IMR-90 (cell line): ENCODE results near the gene PIP5K1C. TPM values are rescaled to one million over a fixed set of nuclear protein-coding genes. Genes with fewer than 3 reads are reported as not detected.

Experiments
- ATAC-seq: fragments of 200-7000 bp; cut with Tn5 transposase; 2 replicates; pipeline ENCODE4 v1.9.1; 2020; ENCODE audit warnings: low read depth, mild to moderate bottlenecking, moderate library complexity
- BruUV-seq: library from RNA; stranded (reverse); fragments of 400-500 nt; replicated peaks from 2 replicates; lab custom pipeline; 2021; lab: Mats Ljungman, UMichigan
- CTCF ChIA-PET: fragments of 300-600 bp; formaldehyde crosslinking; extraction: SDS; loops from one replicate; lab custom pipeline; 2021; ENCODE audit warnings: antibody characterized with exemption; lab: Yijun Ruan, JAX
- POLR2A ChIA-PET: fragments of 300-600 bp; sonication (Branson Sonifier 250); formaldehyde crosslinking; loops from one replicate; lab custom pipeline; 2022; ENCODE audit warnings: antibody characterized with exemption; ENCODE audit not compliant: unreplicated experiment; lab: Charles Lee
- DNase-seq: peaks from one replicate; pipeline ENCODE4 v3.0.0; 2013
- H2AFZ ChIP-seq: replicated peaks from 2 replicates; pipeline ENCODE3; 2013; ENCODE audit warnings: low read length, mild to moderate bottlenecking; ENCODE audit not compliant: poor library complexity
- H2AK5ac ChIP-seq: 2 replicates; pipeline ENCODE4 v1.6.1; 2013; ENCODE audit warnings: low read depth, low read length, inconsistent platforms
- H2AK9ac ChIP-seq: replicated peaks from 2 replicates; pipeline ENCODE3; 2013; ENCODE audit warnings: mild to moderate bottlenecking, low read depth, low read length, moderate library complexity; ENCODE audit not compliant: poor library complexity
- H2BK120ac ChIP-seq: 2 replicates; pipeline ENCODE4 v1.6.1; 2013; ENCODE audit warnings: low read depth, low read length, inconsistent platforms
- H2BK15ac ChIP-seq: 3 replicates; pipeline ENCODE4 v1.6.1; 2013; ENCODE audit warnings: low read depth, low read length, inconsistent platforms
- H2BK20ac ChIP-seq: 2 replicates; pipeline ENCODE4 v1.6.1; 2013; ENCODE audit warnings: low read depth, mild to moderate bottlenecking, inconsistent platforms, low read length, moderate library complexity
- H2BK5ac ChIP-seq: 2 replicates; pipeline ENCODE4 v1.6.1; 2013; ENCODE audit warnings: mild to moderate bottlenecking, low read depth, low read length, inconsistent platforms; ENCODE audit not compliant: poor library complexity, severe bottlenecking
- H3K14ac ChIP-seq: replicated peaks from 2 replicates; pipeline ENCODE4 v1.6.1; 2013; ENCODE audit warnings: low read depth, low read length, inconsistent platforms
- H3K18ac ChIP-seq: 2 replicates; pipeline ENCODE4 v1.6.1; 2013; ENCODE audit warnings: low read depth, low read length, control low read depth
- H3K23ac ChIP-seq: 2 replicates; pipeline ENCODE4 v1.6.1; 2013; ENCODE audit warnings: low read depth, low read length, inconsistent platforms
- H3K27ac ChIP-seq: 2 replicates; pipeline ENCODE4 v1.5.1; 2013; ENCODE audit warnings: mild to moderate bottlenecking, control low read depth, low read length; ENCODE audit not compliant: insufficient read depth
- H3K27me3 ChIP-seq: 2 replicates; pipeline ENCODE4 v1.6.1; 2013; ENCODE audit warnings: low read length; ENCODE audit not compliant: control insufficient read depth, insufficient read depth
- H3K36me3 ChIP-seq: 2 replicates; pipeline ENCODE4 v1.6.1; 2013; ENCODE audit warnings: low read length, mixed read lengths; ENCODE audit not compliant: control insufficient read depth, insufficient read depth
- H3K4ac ChIP-seq: 2 replicates; pipeline ENCODE4 v1.6.1; 2013; ENCODE audit warnings: low read depth, low read length, inconsistent platforms
- H3K4me1 ChIP-seq: 2 replicates; pipeline ENCODE4 v1.6.1; 2013; ENCODE audit warnings: low read length, mixed read lengths; ENCODE audit not compliant: control insufficient read depth, insufficient read depth
- H3K4me2 ChIP-seq: 2 replicates; pipeline ENCODE4 v1.6.1; 2013; ENCODE audit warnings: low read depth, mild to moderate bottlenecking, control low read depth, low read length, moderate library complexity
- H3K4me3 ChIP-seq: 2 replicates; pipeline ENCODE4 v1.5.1; 2013; ENCODE audit warnings: low read depth, mild to moderate bottlenecking, control low read depth, low read length, moderate library complexity; ENCODE audit not compliant: insufficient read depth
- H3K56ac ChIP-seq: 2 replicates; pipeline ENCODE4 v1.6.1; 2013; ENCODE audit warnings: low read length, inconsistent platforms; ENCODE audit not compliant: insufficient read depth; ENCODE audit errors: extremely low read depth
- H3K79me1 ChIP-seq, 2 experiments: 2 replicates each; pipeline ENCODE4 v1.6.1; 2013; ENCODE audit warnings: low read length in 2 of 2, inconsistent platforms in 1 of 2, low read depth in 1 of 2
- H3K9ac ChIP-seq: 2 replicates; pipeline ENCODE4 v1.6.1; 2013; ENCODE audit warnings: low read depth, low read length, control low read depth
- H3K9me1 ChIP-seq: 2 replicates; pipeline ENCODE4 v1.6.1; 2013; ENCODE audit warnings: low read length, inconsistent platforms; ENCODE audit not compliant: insufficient read depth
- H3K9me3 ChIP-seq: 2 replicates; pipeline ENCODE4 v1.6.1; 2013; ENCODE audit warnings: low read length; ENCODE audit not compliant: control insufficient read depth, insufficient read depth
- H4K20me1 ChIP-seq: 2 replicates; pipeline ENCODE4 v1.6.1; 2013; ENCODE audit warnings: low read length, inconsistent platforms; ENCODE audit not compliant: insufficient read depth
- H4K5ac ChIP-seq: 2 replicates; pipeline ENCODE4 v1.6.1; 2013; ENCODE audit warnings: mild to moderate bottlenecking, low read depth, low read length, control low read depth
- H4K8ac ChIP-seq, 2 experiments: 2 replicates each; pipeline ENCODE4 v1.6.1; 2013; ENCODE audit warnings: low read depth in 2 of 2, low read length in 2 of 2, control low read depth in 1 of 2, inconsistent platforms in 1 of 2
- H4K91ac ChIP-seq: 2 replicates; pipeline ENCODE4 v1.6.1; 2013; ENCODE audit warnings: low read depth, low read length, inconsistent platforms; ENCODE audit not compliant: insufficient read depth
- NFE2L2 ChIP-seq: fragments of 150-350 bp; IDR thresholded peaks from 2 replicates; pipeline ENCODE4 v1.6.1; 2016; ENCODE audit warnings: low read depth, mild to moderate bottlenecking, low read length
- POLR2A ChIP-seq: IDR thresholded peaks from 2 replicates; pipeline ENCODE4 v1.6.1; 2012; ENCODE audit warnings: mild to moderate bottlenecking, low read depth, low read length
- WGBS, 2 experiments: methylation state at CpG; one replicate each; pipeline versions ENCODE4 v1.1.5 to v1.1.7; 2013; ENCODE audit warnings: missing lambda C conversion rate in 2 of 2; ENCODE audit not compliant: insufficient read length in 1 of 2; ENCODE audit errors: extremely low coverage in 2 of 2; 5-methylcytosine and 5-hydroxymethylcytosine counted together
- dilution Hi-C: fragments of 300-500 bp; cut with HindIII; formaldehyde crosslinking; loops from one replicate; pipeline ENCODE4 v1.14.3; 2018; ENCODE audit warnings: low sequenced_read_pairs; ENCODE audit not compliant: unreplicated experiment
- in situ Hi-C: fragments of 300-500 bp; cut with MboI; formaldehyde crosslinking; loops from 3 replicates; pipeline ENCODE4 v1.14.3; 2019; ENCODE audit warnings: low sequenced_read_pairs, inconsistent platforms, mixed read lengths
- intact Hi-C: fragments of 100-400 bp; cut with micrococcal nuclease; formaldehyde crosslinking; loops from 2 replicates; pipeline ENCODE4 v1.10.0; 2022
- polyA plus RNA-seq, 3 experiments: library from polyadenylated mRNA; depleted of rRNA; stranded (reverse); fragments of >200 nt; gene quantifications; 2 replicates each; pipeline ENCODE4 v1.2.3, GENCODE V29; 2012; ENCODE audit warnings: low replicate concordance in 1 of 3
- total RNA-seq: library from RNA; depleted of rRNA; stranded (reverse); fragments of >200 nt; gene quantifications from 2 replicates; pipeline ENCODE4 v1.2.3, GENCODE V29; 2012

The PIP5K1C gene
- total and polyA plus RNA-seq, 2 of the 4 experiments (the other 2 are of a cell fraction), result 13.6 to 23.3 TPM

- TF ChIP-seq POLR2A (no peak), NFE2L2 (no peak)
- POLR2A ChIA-PET, result no interaction called here
- H4K5ac ChIP-seq, result no peak overlapping the region
- H3K9me1 ChIP-seq, result peaks cover 3% of the 10 kb centered on the region; the same call in 1 of the 2 replicates
- H3K9ac ChIP-seq, result no peak overlapping the region
- no peak overlapping the region for H3K27ac ChIP-seq
- intact Hi-C loops, result no loop called here
- H2AK5ac ChIP-seq, result no peak overlapping the region
- ATAC-seq (no peak), DNase-seq (no peak)
- peaks cover 6 to 16% of the 10 kb centered on the region in 2 experiments for H3K79me1 ChIP-seq
- no peaks in the 10 kb centered on the region for H4K20me1 ChIP-seq
- H2BK15ac ChIP-seq, result no peak overlapping the region
- no peak overlapping the region for H3K56ac ChIP-seq
- no peak overlapping the region for H2AK9ac ChIP-seq
- CTCF ChIA-PET, result no interaction called here
- no peak overlapping the region for H2BK120ac ChIP-seq
- in situ Hi-C loops, result no loop called here
- H2BK5ac ChIP-seq, result no peak overlapping the region
- peaks cover 48% of the 10 kb centered on the region for H3K36me3 ChIP-seq
- H3K27me3 ChIP-seq, result no peaks in the 10 kb centered on the region
- WGBS, 2 experiments, result no CpG with 5 or more reads among the region's 14 CpGs
- H3K9me3 ChIP-seq, result no peaks in the 10 kb centered on the region
- no peak overlapping the region for H3K23ac ChIP-seq
- no peak overlapping the region for H3K4ac ChIP-seq
- H3K14ac ChIP-seq, result no peak overlapping the region
- H2BK20ac ChIP-seq, result no peak overlapping the region
- no TSS peak for BruUV-seq
- H4K8ac ChIP-seq, result no peak overlapping the region
- no peak overlapping the region for H3K4me2 ChIP-seq
- no peak overlapping the region for H3K4me3 ChIP-seq
- no peak overlapping the region for H4K91ac ChIP-seq
- no peak overlapping the region for H3K18ac ChIP-seq
- no peak overlapping the region for H2AFZ ChIP-seq
- dilution Hi-C loops, result no loop called here
- peaks cover 3% of the 10 kb centered on the region for H3K4me1 ChIP-seq
Observed at GRCh38 chr19:3652422-3652821, 47.8 kb downstream of the PIP5K1C start.
